HepG2 (cell line): Measurements from ENCODE around the gene HYAL1. TPM values are rescaled to one million over a fixed set of nuclear protein-coding genes. Genes with fewer than 3 reads are reported as not detected.

Source experiments
- ATAC-seq: fragments of 200-7000 bp; cut with Tn5 transposase; 3 replicates; pipeline ENCODE4 v1.9.1; 2020; ENCODE audit warnings: mild to moderate bottlenecking, moderate library complexity
- BruUV-seq: library from RNA; stranded (reverse); fragments of 400-500 nt; replicated peaks from 2 replicates; lab custom pipeline; 2021; lab: Mats Ljungman, UMichigan
- CTCF ChIA-PET: fragments of 300-600 bp; formaldehyde crosslinking; extraction: SDS; loops from one replicate; lab custom pipeline; 2021; ENCODE audit warnings: low total read pairs, inconsistent platforms, low intra/inter-chr PET ratio; lab: Yijun Ruan, JAX
- POLR2A ChIA-PET: fragments of 350-600 bp; sonication (Branson Sonifier 250); formaldehyde crosslinking; loops from one replicate; lab custom pipeline; 2020; ENCODE audit warnings: antibody characterized with exemption, inconsistent platforms; lab: Yijun Ruan, JAX
- DNase-seq: peaks from one replicate; pipeline ENCODE4 v3.0.0-alpha.2; 2015; ENCODE audit warnings: low spot score
- FAIRE-seq: peaks from 3 replicates; lab custom pipeline; 2011; peaks lifted over from hg19 to GRCh38; lab: Jason Lieb, UNC
- H2AFZ ChIP-seq: one replicate; pipeline ENCODE4 v1.6.1; 2011; ENCODE audit warnings: low read length, inconsistent platforms
- H3K27ac ChIP-seq: fragments of 300-600 bp; 3 replicates; pipeline ENCODE4 v1.8.0; 2011; ENCODE audit warnings: mixed run types, mild to moderate bottlenecking, mixed read lengths, low read length, inconsistent platforms; ENCODE audit not compliant: insufficient read depth; ENCODE audit errors: extremely low read length
- H3K27me3 ChIP-seq, 2 experiments: fragments of 200-600 bp in 1 of 2; 2 replicates in 1 of 2; 3 replicates in 1 of 2; pipeline versions ENCODE4 v1.6.0 to v1.8.0; 2011; ENCODE audit warnings: low read length in 2 of 2, mild to moderate bottlenecking in 2 of 2, moderate library complexity in 2 of 2, inconsistent platforms in 1 of 2; ENCODE audit not compliant: insufficient read depth in 2 of 2, control insufficient read depth in 1 of 2
- H3K36me3 ChIP-seq, 2 experiments: fragments of 200-600 bp in 1 of 2; replicated peaks in 1 of 2; 2 replicates in 1 of 2; 3 replicates in 1 of 2; pipeline versions ENCODE4 v1.5.1 to v1.8.0; 2011; ENCODE audit warnings: low read length in 2 of 2, inconsistent platforms in 1 of 2; ENCODE audit not compliant: insufficient read depth in 2 of 2, control insufficient read depth in 1 of 2
- H3K4me1 ChIP-seq: 2 replicates; pipeline ENCODE4 v1.5.1; 2012; ENCODE audit warnings: low read length, inconsistent platforms; ENCODE audit not compliant: insufficient read depth
- H3K4me2 ChIP-seq: 2 replicates; pipeline ENCODE4 v1.6.0; 2011; ENCODE audit warnings: low read depth, low read length, inconsistent platforms
- H3K4me3 ChIP-seq, 3 experiments: fragments of 200-600 bp in 1 of 3; sonication (generic), shearing (Covaris generic) in 1 of 3; replicated peaks in 1 of 3; 2 replicates each; pipeline ENCODE4 v1.5.1; 2011 to 2016; ENCODE audit warnings: low read length in 3 of 3, inconsistent platforms in 2 of 3, low read depth in 2 of 3, mild to moderate bottlenecking in 2 of 3, control low read depth in 1 of 3, mixed read lengths in 1 of 3; ENCODE audit not compliant: insufficient read depth in 1 of 3
- H3K79me2 ChIP-seq: one replicate; pipeline ENCODE4 v1.6.1; 2011; ENCODE audit warnings: low read length, inconsistent platforms; ENCODE audit not compliant: insufficient read depth
- H3K9ac ChIP-seq: 2 replicates; pipeline ENCODE4 v1.6.0; 2011; ENCODE audit warnings: mild to moderate bottlenecking, low read depth, low read length, inconsistent platforms; ENCODE audit not compliant: insufficient read depth
- H3K9me3 ChIP-seq: 2 replicates; pipeline ENCODE4 v1.5.1; 2012; ENCODE audit warnings: mild to moderate bottlenecking, low read length
- H4K20me1 ChIP-seq: 2 replicates; pipeline ENCODE4 v1.6.0; 2011; ENCODE audit warnings: inconsistent platforms, mild to moderate bottlenecking, low read length, moderate library complexity; ENCODE audit not compliant: insufficient read depth
- ARID2 ChIP-seq: sonication (generic); formaldehyde crosslinking; IDR thresholded peaks from 2 replicates; pipeline ENCODE4 v1.8.1; 2022; ENCODE audit warnings: mild to moderate bottlenecking, missing genetic modification reagents, borderline replicate concordance
- CREB1 ChIP-seq, 2 experiments: fragments of 450-650 bp in 1 of 2; IDR thresholded peaks; 2 replicates each; pipeline ENCODE4 v1.6.1; 2016 to 2017; ENCODE audit warnings: control low read depth in 1 of 2, mild to moderate bottlenecking in 1 of 2, missing compliant biosample characterization in 1 of 2, missing genetic modification characterization in 1 of 2
- FOXA3 ChIP-seq: IDR thresholded peaks from 2 replicates; pipeline ENCODE4 v1.6.1; 2016; ENCODE audit warnings: missing genetic modification reagents, missing compliant biosample characterization
- MED13 ChIP-seq: sonication (generic); formaldehyde crosslinking; IDR thresholded peaks from 2 replicates; pipeline ENCODE4 v1.5.0; 2020; ENCODE audit warnings: missing genetic modification reagents
- RORA ChIP-seq: sonication (generic); formaldehyde crosslinking; IDR thresholded peaks from 2 replicates; pipeline ENCODE4 v1.5.0; 2020; ENCODE audit warnings: mild to moderate bottlenecking, missing genetic modification reagents, moderate library complexity
- SYNCRIP ChIP-seq: fragments of 200-400 bp; formaldehyde crosslinking; IDR thresholded peaks from 2 replicates; pipeline ENCODE4 v1.6.1; 2018; ENCODE audit warnings: mild to moderate bottlenecking, low read depth, low read length; ENCODE audit not compliant: insufficient read depth
- ZBTB7A ChIP-seq: sonication (generic); formaldehyde crosslinking; IDR thresholded peaks from 2 replicates; pipeline ENCODE4 v1.8.0; 2022; ENCODE audit warnings: mild to moderate bottlenecking, missing genetic modification reagents
- ZFAT ChIP-seq: sonication (generic); formaldehyde crosslinking; conservative IDR thresholded peaks from 2 replicates; pipeline ENCODE4 v1.8.1; 2023; ENCODE audit warnings: missing genetic modification reagents, inconsistent platforms
- ZFX ChIP-seq: sonication (generic); formaldehyde crosslinking; IDR thresholded peaks from 2 replicates; pipeline ENCODE4 v1.4.0; 2020; ENCODE audit warnings: mild to moderate bottlenecking, low read depth, missing genetic modification reagents, moderate library complexity
- ZNF17 ChIP-seq: sonication (generic); formaldehyde crosslinking; IDR thresholded peaks from 2 replicates; pipeline ENCODE4 v1.5.0; 2020; ENCODE audit warnings: mild to moderate bottlenecking, missing genetic modification reagents
- ZNF468 ChIP-seq: sonication (generic); formaldehyde crosslinking; IDR thresholded peaks from 2 replicates; pipeline ENCODE4 v1.8.0; 2022; ENCODE audit warnings: mild to moderate bottlenecking, moderate library complexity, missing genetic modification reagents
- ZNF484 ChIP-seq: sonication (generic); formaldehyde crosslinking; IDR thresholded peaks from 2 replicates; pipeline ENCODE4 v1.5.1; 2020; ENCODE audit warnings: mild to moderate bottlenecking, low read depth, missing genetic modification reagents, borderline replicate concordance
- ZNF543 ChIP-seq: sonication (generic); formaldehyde crosslinking; IDR thresholded peaks from 2 replicates; pipeline ENCODE4 v1.4.0; 2020; ENCODE audit warnings: mild to moderate bottlenecking, missing genetic modification reagents
- ZNF776 ChIP-seq: sonication (generic); formaldehyde crosslinking; IDR thresholded peaks from 2 replicates; pipeline ENCODE4 v1.4.0; 2020; ENCODE audit warnings: mild to moderate bottlenecking, missing genetic modification reagents
- WGBS: methylation state at CpG from one replicate; pipeline ENCODE4 v1.1.6; 2017; ENCODE audit warnings: low lambda C conversion rate; 5-methylcytosine and 5-hydroxymethylcytosine counted together
- in situ Hi-C: cut with HindIII; loops from 2 replicates; pipeline ENCODE4 v1.10.0; 2017; ENCODE audit warnings: low pct_unique_long_range_greater_than_20kb; ENCODE audit not compliant: extremely low pct_ligation_motif_present
- intact Hi-C: fragments of 100-400 bp; cut with micrococcal nuclease; formaldehyde crosslinking; loops from one replicate; pipeline ENCODE4 v1.10.0; 2022; ENCODE audit not compliant: unreplicated experiment
- polyA plus RNA-seq, 8 experiments: library from polyadenylated mRNA; depleted of rRNA in 3 of 8; stranded (reverse) in 7 of 8; unstranded in 1 of 8; fragments of >200 nt; fragmentation: Illumina TruSeq in 4 of 8; extraction: Trizol in 4 of 8; gene quantifications; 2 replicates each; pipeline versions ENCODE4 v1.2.1 to v1.2.3, GENCODE V29; 2011 to 2016; ENCODE audit warnings: low read depth in 4 of 8, missing spikeins in 1 of 8, mixed read lengths in 1 of 8; ENCODE audit not compliant: insufficient read depth in 1 of 8
- total RNA-seq, 5 experiments: library from RNA; depleted of rRNA; stranded (reverse); fragments of >200 nt; fragmentation: Illumina TruSeq; extraction: Trizol; gene quantifications; 2 replicates each; pipeline ENCODE4 v1.2.3, GENCODE V29; 2016; ENCODE audit warnings: low read depth in 1 of 5
- TF ChIP-seq, protein P1 (sequence below): sonication (generic); formaldehyde crosslinking; IDR thresholded peaks from 2 replicates; pipeline ENCODE4 v1.8.1; 2023; ENCODE audit warnings: mild to moderate bottlenecking, missing genetic modification reagents
- TF ChIP-seq, protein P2 (sequence below): sonication (generic); formaldehyde crosslinking; IDR thresholded peaks from 2 replicates; pipeline ENCODE4 v1.4.0; 2020; ENCODE audit warnings: missing genetic modification reagents

The HYAL1 gene
- total and polyA plus RNA-seq, 2 of the 13 experiments (the other 11 are each of a cell fraction or from before 2014, with no cell fraction given): 76.5 to 193 TPM

- TF ChIP-seq, protein P1, sequence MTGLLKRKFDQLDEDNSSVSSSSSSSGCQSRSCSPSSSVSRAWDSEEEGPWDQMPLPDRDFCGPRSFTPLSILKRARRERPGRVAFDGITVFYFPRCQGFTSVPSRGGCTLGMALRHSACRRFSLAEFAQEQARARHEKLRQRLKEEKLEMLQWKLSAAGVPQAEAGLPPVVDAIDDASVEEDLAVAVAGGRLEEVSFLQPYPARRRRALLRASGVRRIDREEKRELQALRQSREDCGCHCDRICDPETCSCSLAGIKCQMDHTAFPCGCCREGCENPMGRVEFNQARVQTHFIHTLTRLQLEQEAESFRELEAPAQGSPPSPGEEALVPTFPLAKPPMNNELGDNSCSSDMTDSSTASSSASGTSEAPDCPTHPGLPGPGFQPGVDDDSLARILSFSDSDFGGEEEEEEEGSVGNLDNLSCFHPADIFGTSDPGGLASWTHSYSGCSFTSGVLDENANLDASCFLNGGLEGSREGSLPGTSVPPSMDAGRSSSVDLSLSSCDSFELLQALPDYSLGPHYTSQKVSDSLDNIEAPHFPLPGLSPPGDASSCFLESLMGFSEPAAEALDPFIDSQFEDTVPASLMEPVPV (CRISPR knock-in tag): no peak
- no peak for TF ChIP-seq FOXA3 (CRISPR knock-in tag)
- TF ChIP-seq, protein P2, sequence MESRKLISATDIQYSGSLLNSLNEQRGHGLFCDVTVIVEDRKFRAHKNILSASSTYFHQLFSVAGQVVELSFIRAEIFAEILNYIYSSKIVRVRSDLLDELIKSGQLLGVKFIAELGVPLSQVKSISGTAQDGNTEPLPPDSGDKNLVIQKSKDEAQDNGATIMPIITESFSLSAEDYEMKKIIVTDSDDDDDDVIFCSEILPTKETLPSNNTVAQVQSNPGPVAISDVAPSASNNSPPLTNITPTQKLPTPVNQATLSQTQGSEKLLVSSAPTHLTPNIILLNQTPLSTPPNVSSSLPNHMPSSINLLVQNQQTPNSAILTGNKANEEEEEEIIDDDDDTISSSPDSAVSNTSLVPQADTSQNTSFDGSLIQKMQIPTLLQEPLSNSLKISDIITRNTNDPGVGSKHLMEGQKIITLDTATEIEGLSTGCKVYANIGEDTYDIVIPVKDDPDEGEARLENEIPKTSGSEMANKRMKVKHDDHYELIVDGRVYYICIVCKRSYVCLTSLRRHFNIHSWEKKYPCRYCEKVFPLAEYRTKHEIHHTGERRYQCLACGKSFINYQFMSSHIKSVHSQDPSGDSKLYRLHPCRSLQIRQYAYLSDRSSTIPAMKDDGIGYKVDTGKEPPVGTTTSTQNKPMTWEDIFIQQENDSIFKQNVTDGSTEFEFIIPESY: no peak
- no peak for TF ChIP-seq ZFAT (CRISPR knock-in tag)
Observed at GRCh38 chr3:50304601-50305000, 1.2 kb upstream of the HYAL1 start (continued).

GRCh38 chr3:50302095-50303012 lies 1.0 kb downstream of the HYAL1 start:
- POLR2A ChIA-PET: interaction anchor here (1.1 to 7.9 kb wide), 14 partner anchors 10 to 106 kb away, joined by 3 to 222 read pairs (median 12); partner anchors contain the start of genes CYB561D2, GNAI2, HYAL2 and IFRD2
- peaks cover 11% of the 10 kb centered on the region for H4K20me1 ChIP-seq
- in situ Hi-C loops (no loop called here), intact Hi-C loops (loop anchor here (1.0 to 5.0 kb wide), 2 partner anchors 22 to 40 kb away; no protein-coding TSS in a partner anchor)
- peak overlapping the region; percentile 86 for H3K4me2 ChIP-seq
- no peaks in the 10 kb centered on the region for H3K9me3 ChIP-seq
- FAIRE-seq (no peak), DNase-seq (no peak), ATAC-seq (peak; percentile 3)
- CTCF ChIA-PET: interaction anchor here (1.9 to 2.5 kb wide), 2 partner anchors 20 to 22 kb away, joined by 14 to 15 read pairs; partner anchors contain the start of gene HYAL2
- peak overlapping the region; percentile 93 for H3K9ac ChIP-seq
- H3K79me2 ChIP-seq: peaks cover 36% of the 10 kb centered on the region
- H3K27ac ChIP-seq: peak overlapping the region; percentile 96
- H3K4me1 ChIP-seq: peaks cover 56% of the 10 kb centered on the region
- H3K27me3 ChIP-seq: no peaks in the 10 kb centered on the region; a peak in 1 of 5 replicates
- BruUV-seq: no TSS peak
- peaks cover 1 to 3% of the 10 kb centered on the region in 2 experiments; a peak in 2 of 5 replicates for H3K36me3 ChIP-seq
- WGBS: 10% methylated on average over 2 of the region's 32 CpGs
- no peak overlapping the region for H2AFZ ChIP-seq
- H3K4me3 ChIP-seq: peak overlapping the region; percentile 67 to 91 (median 71)
- no peak for TF ChIP-seq SYNCRIP
- 0 out of 2 replicates have a peak, but pooled peaks have one; percentile 23 for TF ChIP-seq ZBTB7A (CRISPR knock-in tag)
- TF ChIP-seq CREB1 (IDR thresholded peaks at IDR 0.05): no peak
- no peak for TF ChIP-seq CREB1 (CRISPR knock-in tag; IDR thresholded peaks at IDR 0.05)
- no peak for TF ChIP-seq ZNF776 (CRISPR knock-in tag)
- no peak for TF ChIP-seq ARID2 (CRISPR knock-in tag)
- TF ChIP-seq RORA (CRISPR knock-in tag): no peak
- TF ChIP-seq ZNF468 (CRISPR knock-in tag): 0 out of 2 replicates have a peak, but pooled peaks have one; percentile 54
- no peak for TF ChIP-seq ZNF543 (CRISPR knock-in tag)
- 0 out of 2 replicates have a peak, but pooled peaks have one; percentile 9 for TF ChIP-seq ZNF484 (CRISPR knock-in tag)
- no peak for TF ChIP-seq ZNF17 (CRISPR knock-in tag)
- no peak for TF ChIP-seq ZFX
- TF ChIP-seq MED13 (CRISPR knock-in tag): no peak
